HepG2 (cell line): ENCODE results near the gene PTGES. TPM values are rescaled to one million over a fixed set of nuclear protein-coding genes. Genes with fewer than 3 reads are reported as not detected.

ENCODE experiments used
- GABPB1 ChIP-seq: IDR thresholded peaks from 2 replicates; pipeline ENCODE4 v1.6.1; 2016; ENCODE audit warnings: mild to moderate bottlenecking, missing genetic modification reagents, moderate library complexity, missing compliant biosample characterization
- HMGXB4 ChIP-seq, 2 experiments: sonication (generic) in 1 of 2; formaldehyde crosslinking in 1 of 2; IDR thresholded peaks; 2 replicates each; pipeline versions ENCODE4 v1.4.0 to v1.6.1; 2018 to 2020; ENCODE audit warnings: missing genetic modification reagents in 2 of 2, borderline replicate concordance in 1 of 2, low read depth in 1 of 2, mild to moderate bottlenecking in 1 of 2, missing biosample characterization in 1 of 2
- MTF2 ChIP-seq: sonication (generic); formaldehyde crosslinking; IDR thresholded peaks from 2 replicates; pipeline ENCODE4 v1.5.0; 2020; ENCODE audit warnings: missing genetic modification reagents, borderline replicate concordance
- RARA ChIP-seq: IDR thresholded peaks from 2 replicates; pipeline ENCODE4 v1.6.1; 2016; ENCODE audit warnings: missing genetic modification reagents, missing compliant biosample characterization
- RFXAP ChIP-seq: sonication (generic); formaldehyde crosslinking; IDR thresholded peaks from 2 replicates; pipeline ENCODE4 v1.4.0; 2020; ENCODE audit warnings: missing genetic modification reagents, borderline replicate concordance
- SMC3 ChIP-seq: IDR thresholded peaks from 2 replicates; pipeline ENCODE4 v1.6.1; 2011; ENCODE audit warnings: low read length, improper control_type of control experiment
- ZNF143 ChIP-seq: sonication (generic); formaldehyde crosslinking; IDR thresholded peaks from 2 replicates; pipeline ENCODE4 v1.4.0; 2020; ENCODE audit warnings: missing genetic modification reagents
- ZNF574 ChIP-seq: sonication (generic); formaldehyde crosslinking; IDR thresholded peaks from 2 replicates; pipeline ENCODE4 v1.4.0; 2020; ENCODE audit warnings: missing genetic modification reagents
- polyA plus RNA-seq, 8 experiments: library from polyadenylated mRNA; depleted of rRNA in 3 of 8; stranded (reverse) in 7 of 8; unstranded in 1 of 8; fragments of >200 nt; fragmentation: Illumina TruSeq in 4 of 8; extraction: Trizol in 4 of 8; gene quantifications; 2 replicates each; pipeline versions ENCODE4 v1.2.1 to v1.2.3, GENCODE V29; 2011 to 2016; ENCODE audit warnings: low read depth in 4 of 8, missing spikeins in 1 of 8, mixed read lengths in 1 of 8; ENCODE audit not compliant: insufficient read depth in 1 of 8
- total RNA-seq, 5 experiments: library from RNA; depleted of rRNA; stranded (reverse); fragments of >200 nt; fragmentation: Illumina TruSeq; extraction: Trizol; gene quantifications; 2 replicates each; pipeline ENCODE4 v1.2.3, GENCODE V29; 2016; ENCODE audit warnings: low read depth in 1 of 5

Gene PTGES
- total and polyA plus RNA-seq, 2 of the 13 experiments (the other 11 are each of a cell fraction or from before 2014, with no cell fraction given), result 0.07 TPM; not detected in 1

GRCh38 chr9:129737479-129738274 lies 15.2 kb downstream of the PTGES start (continued):
- TF ChIP-seq ZNF574 (peak; percentile 47; the same call in 1 of the 2 replicates), SMC3 (peak; percentile 64; the same call in 1 of the 2 replicates), MTF2 (CRISPR knock-in tag) (peak; percentile 72; the same call in 1 of the 2 replicates), RFXAP (CRISPR knock-in tag) (no peak), RARA (CRISPR knock-in tag) (no peak), GABPB1 (CRISPR knock-in tag) (peak; percentile 83; the same call in 1 of the 2 replicates), HMGXB4 (CRISPR knock-in tag; IDR thresholded peaks at IDR 0.05; ENCODE audit: borderline replicate concordance in 1 of 2, low read depth in 1 of 2) (peak; percentile 71 to 83; a peak in 2 of 4 replicates), ZNF143 (0 out of 2 replicates have a peak, but pooled peaks have one; percentile 26)
- TF ChIP-seq, all 625 proteins: peak for 66
